HL-60 (cell line): ENCODE measurements around the gene PPME1.

Source experiments
- CTCF ChIP-seq: IDR thresholded peaks from one replicate; pipeline ENCODE4 v1.5.1; 2011; ENCODE audit warnings: low read length, control low read depth, inconsistent platforms; ENCODE audit not compliant: insufficient read depth
- GABPA ChIP-seq: IDR thresholded peaks from 2 replicates; pipeline ENCODE4 v1.6.1; 2012; ENCODE audit warnings: low read depth
- POLR2AphosphoS5 ChIP-seq: IDR thresholded peaks from 2 replicates; pipeline ENCODE4 v1.6.1; 2012; ENCODE audit warnings: low read depth
- REST ChIP-seq: IDR thresholded peaks from 2 replicates; pipeline ENCODE4 v1.6.1; 2012; ENCODE audit warnings: low read depth; ENCODE audit not compliant: insufficient replicate concordance

- no peak for TF ChIP-seq CTCF
- TF ChIP-seq GABPA = no peak
- no peak for TF ChIP-seq POLR2AphosphoS5
- no peak for TF ChIP-seq REST
Measured at GRCh38 chr11:74141241-74141695, 29.8 kb upstream of the PPME1 start.
